Measurements from ENCODE around the gene VSTM2B. TPM values are rescaled to one million over a fixed set of nuclear protein-coding genes. Genes with fewer than 3 reads are reported as not detected.

VSTM2B gene
- polyA plus RNA-seq, 6 donors from 2014 or later: not detected

- peaks cover 0 to 22% (median 0%) of the 10 kb centered on the region in 7 donors for H3K9me3 Mint-ChIP-seq
- H3K36me3 Mint-ChIP-seq: peaks cover 0 to 12% of the 10 kb centered on the region in 2 donors
- H3K27me3 Mint-ChIP-seq: peaks cover 0 to 33% (median 25%) of the 10 kb centered on the region in 3 donors
- no peak overlapping the region for H3K27ac Mint-ChIP-seq
- no peaks in the 10 kb centered on the region for H3K4me1 Mint-ChIP-seq
- ATAC-seq (ENCODE audit: low read depth in 2 of 2): peak; percentile 20 to 68
- no peak overlapping the region for H3K4me3 Mint-ChIP-seq
- no peak for DNase-seq
Measured at GRCh38 chr19:29514525-29515232, 11.1 kb upstream of the VSTM2B start.

- H3K27ac Mint-ChIP-seq: no peak overlapping the region
- DNase-seq (no peak), ATAC-seq (ENCODE audit: low read depth in 2 of 2) (peak in 1 of 2 donors; percentile 16)
- H3K27me3 Mint-ChIP-seq: peaks cover 0 to 36% (median 28%) of the 10 kb centered on the region in 3 donors
- H3K9me3 Mint-ChIP-seq: peaks cover 0 to 22% (median 0%) of the 10 kb centered on the region in 7 donors
- no peak overlapping the region for H3K4me3 Mint-ChIP-seq
- H3K4me1 Mint-ChIP-seq: no peaks in the 10 kb centered on the region
- peaks cover 0 to 12% of the 10 kb centered on the region in 2 donors for H3K36me3 Mint-ChIP-seq
Measured at GRCh38 chr19:29515233-29515619, 10.6 kb upstream of the VSTM2B start.

- Mint-ChIP-seq H3K27ac (no peak overlapping the region), H3K36me3 (peaks cover 0 to 12% of the 10 kb centered on the region in 2 donors), H3K27me3 (peaks cover 2 to 42% (median 32%) of the 10 kb centered on the region in 3 donors), H3K4me3 (no peak overlapping the region), H3K9me3 (peaks cover 0 to 22% (median 0%) of the 10 kb centered on the region in 7 donors), H3K4me1 (no peaks in the 10 kb centered on the region)
- ATAC-seq (ENCODE audit: low read depth in 2 of 2): no peak
- DNase-seq: no peak
Measured at GRCh38 chr19:29515706-29516357, 10.0 kb upstream of the VSTM2B start.

GRCh38 chr19:29516358-29516725 is 9.5 kb upstream of the VSTM2B start:
- H3K4me3 Mint-ChIP-seq: no peak overlapping the region
- DNase-seq (no peak), ATAC-seq (ENCODE audit: low read depth in 2 of 2) (no peak)
- peaks cover 0 to 12% of the 10 kb centered on the region in 2 donors for H3K36me3 Mint-ChIP-seq
- peaks cover 7 to 44% (median 36%) of the 10 kb centered on the region in 3 donors for H3K27me3 Mint-ChIP-seq
- H3K27ac Mint-ChIP-seq: no peak overlapping the region
- H3K4me1 Mint-ChIP-seq: no peaks in the 10 kb centered on the region
- H3K9me3 Mint-ChIP-seq: peaks cover 0 to 22% (median 0%) of the 10 kb centered on the region in 7 donors

- H3K36me3 Mint-ChIP-seq: peaks cover 0 to 12% of the 10 kb centered on the region in 2 donors
- no peak overlapping the region for H3K4me3 Mint-ChIP-seq
- no peak for DNase-seq
- H3K9me3 Mint-ChIP-seq: peaks cover 0 to 18% (median 0%) of the 10 kb centered on the region in 7 donors
- H3K27me3 Mint-ChIP-seq: peaks cover 12 to 41% (median 36%) of the 10 kb centered on the region in 3 donors
- no peak for ATAC-seq (ENCODE audit: low read depth in 2 of 2)
- H3K4me1 Mint-ChIP-seq: no peaks in the 10 kb centered on the region
- no peak overlapping the region for H3K27ac Mint-ChIP-seq
Measured at GRCh38 chr19:29516821-29517395, 8.9 kb upstream of the VSTM2B start.

- ATAC-seq (ENCODE audit: low read depth in 2 of 2) (no peak), DNase-seq (no peak)
- Mint-ChIP-seq H3K4me1 (no peaks in the 10 kb centered on the region), H3K27ac (no peak overlapping the region), H3K9me3 (peaks cover 0 to 13% (median 0%) of the 10 kb centered on the region in 7 donors), H3K36me3 (peaks cover 0 to 11% of the 10 kb centered on the region in 2 donors), H3K27me3 (peaks cover 12 to 36% (median 36%) of the 10 kb centered on the region in 3 donors), H3K4me3 (no peak overlapping the region)
Measured at GRCh38 chr19:29517412-29517811, 8.4 kb upstream of the VSTM2B start.

GRCh38 chr19:29517946-29518345 is 7.8 kb upstream of the VSTM2B start:
- ATAC-seq (ENCODE audit: low read depth in 2 of 2) (no peak), DNase-seq (no peak)
- peaks cover 17 to 40% (median 38%) of the 10 kb centered on the region in 3 donors for H3K27me3 Mint-ChIP-seq
- H3K4me1 Mint-ChIP-seq: no peaks in the 10 kb centered on the region
- H3K4me3 Mint-ChIP-seq: no peak overlapping the region
- H3K36me3 Mint-ChIP-seq: peaks cover 0 to 6% of the 10 kb centered on the region in 2 donors
- peaks cover 0 to 7% (median 0%) of the 10 kb centered on the region in 7 donors for H3K9me3 Mint-ChIP-seq
- no peak overlapping the region for H3K27ac Mint-ChIP-seq

GRCh38 chr19:29519146-29519545 is 6.6 kb upstream of the VSTM2B start:
- Mint-ChIP-seq H3K4me1 (no peaks in the 10 kb centered on the region), H3K4me3 (no peak overlapping the region), H3K27ac (peak overlapping the region in 1 of 6 donors; percentile 39), H3K9me3 (peaks cover 0 to 10% (median 5%) of the 10 kb centered on the region in 7 donors), H3K27me3 (peaks cover 29 to 52% (median 50%) of the 10 kb centered on the region in 3 donors), H3K36me3 (peaks cover 0 to 8% of the 10 kb centered on the region in 2 donors)
- DNase-seq: no peak
- ATAC-seq (ENCODE audit: low read depth in 2 of 2): no peak

GRCh38 chr19:29519931-29520330 is 5.9 kb upstream of the VSTM2B start:
- Mint-ChIP-seq H3K27ac (peak overlapping the region in 1 of 6 donors; percentile 6), H3K27me3 (peaks cover 37 to 60% (median 58%) of the 10 kb centered on the region in 3 donors), H3K4me3 (no peak overlapping the region), H3K36me3 (peaks cover 0 to 8% of the 10 kb centered on the region in 2 donors), H3K9me3 (peaks cover 0 to 8% (median 4%) of the 10 kb centered on the region in 7 donors), H3K4me1 (peaks cover 0 to 8% (median 2%) of the 10 kb centered on the region in 3 donors)
- no peak for ATAC-seq (ENCODE audit: low read depth in 2 of 2)
- DNase-seq: no peak

- peaks cover 0 to 8% of the 10 kb centered on the region in 2 donors for H3K36me3 Mint-ChIP-seq
- no peak overlapping the region for H3K4me3 Mint-ChIP-seq
- DNase-seq (no peak), ATAC-seq (ENCODE audit: low read depth in 2 of 2) (no peak)
- no peak overlapping the region for H3K27ac Mint-ChIP-seq
- peaks cover 37 to 65% (median 58%) of the 10 kb centered on the region in 3 donors for H3K27me3 Mint-ChIP-seq
- peaks cover 0 to 6% (median 2%) of the 10 kb centered on the region in 7 donors for H3K9me3 Mint-ChIP-seq
- peaks cover 0 to 10% (median 3%) of the 10 kb centered on the region in 3 donors for H3K4me1 Mint-ChIP-seq
Measured at GRCh38 chr19:29520390-29520789, 5.4 kb upstream of the VSTM2B start.

- no peak for DNase-seq
- no peak for ATAC-seq (ENCODE audit: low read depth in 2 of 2)
- H3K9me3 Mint-ChIP-seq: peaks cover 0 to 6% (median 2%) of the 10 kb centered on the region in 7 donors
- peaks cover 0 to 8% of the 10 kb centered on the region in 2 donors for H3K36me3 Mint-ChIP-seq
- H3K4me3 Mint-ChIP-seq: peak overlapping the region in 1 of 8 donors; percentile 40
- H3K27ac Mint-ChIP-seq: no peak overlapping the region
- peaks cover 37 to 68% (median 58%) of the 10 kb centered on the region in 3 donors for H3K27me3 Mint-ChIP-seq
- H3K4me1 Mint-ChIP-seq: peaks cover 0 to 10% (median 3%) of the 10 kb centered on the region in 3 donors
Measured at GRCh38 chr19:29521291-29522075, 4.3 kb upstream of the VSTM2B start.

GRCh38 chr19:29523568-29523967 is 2.2 kb upstream of the VSTM2B start:
- peaks cover 42 to 76% (median 69%) of the 10 kb centered on the region in 3 donors for H3K27me3 Mint-ChIP-seq
- H3K36me3 Mint-ChIP-seq: peaks cover 0 to 8% of the 10 kb centered on the region in 2 donors
- H3K27ac Mint-ChIP-seq: no peak overlapping the region
- peaks cover 7 to 22% (median 12%) of the 10 kb centered on the region in 3 donors for H3K4me1 Mint-ChIP-seq
- peaks cover 0 to 6% (median 2%) of the 10 kb centered on the region in 7 donors for H3K9me3 Mint-ChIP-seq
- DNase-seq (no peak), ATAC-seq (ENCODE audit: low read depth in 2 of 2) (no peak)
- peak overlapping the region in 2 of 8 donors; percentile 25 to 51 for H3K4me3 Mint-ChIP-seq

Data from naive B cell (primary cell).